ENCODE measurements around the gene ARL6IP4.
"Not testable (repeated sequence)": the region's sequence is repeated elsewhere in the genome, so short reads cannot be mapped to it uniquely, and the experiment has no call there.

ARL6IP4 gene

GRCh38 chr12:122980183-122981035 lies at the start of gene ARL6IP4:
TSS of gene ARL6IP4 (plus strand) at chr12:122980681. CDS start at chr12:122981140, 459 bp downstream.
- no peak for DNase-seq

DNA sequence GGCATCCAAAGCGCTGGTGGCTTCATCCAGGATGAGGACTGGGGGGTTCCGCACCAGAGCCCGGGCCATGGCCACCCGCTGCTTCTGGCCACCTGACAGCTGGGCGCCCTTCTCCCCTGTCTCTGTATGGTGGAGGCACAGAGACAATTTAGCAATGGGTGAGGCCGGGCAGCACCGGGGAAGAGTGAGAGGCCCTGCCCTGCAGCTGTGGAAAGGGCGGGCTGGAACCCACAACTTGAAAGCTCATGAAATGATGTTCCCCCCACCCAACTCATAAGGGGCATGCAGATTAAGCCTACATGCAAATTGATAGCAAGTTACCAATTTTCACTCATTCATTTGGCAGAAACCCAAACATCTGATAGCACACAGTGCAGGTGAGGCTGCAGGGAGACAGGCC lies 48.3 kb upstream of the ARL6IP4 start:
- DNase-seq: no peak

- no peak for DNase-seq
Observed at GRCh38 chr12:122934722-122935121, 45.8 kb upstream of the ARL6IP4 start.

GRCh38 chr12:122935318-122935717 lies 45.2 kb upstream of the ARL6IP4 start:
- no peak for DNase-seq

DNA sequence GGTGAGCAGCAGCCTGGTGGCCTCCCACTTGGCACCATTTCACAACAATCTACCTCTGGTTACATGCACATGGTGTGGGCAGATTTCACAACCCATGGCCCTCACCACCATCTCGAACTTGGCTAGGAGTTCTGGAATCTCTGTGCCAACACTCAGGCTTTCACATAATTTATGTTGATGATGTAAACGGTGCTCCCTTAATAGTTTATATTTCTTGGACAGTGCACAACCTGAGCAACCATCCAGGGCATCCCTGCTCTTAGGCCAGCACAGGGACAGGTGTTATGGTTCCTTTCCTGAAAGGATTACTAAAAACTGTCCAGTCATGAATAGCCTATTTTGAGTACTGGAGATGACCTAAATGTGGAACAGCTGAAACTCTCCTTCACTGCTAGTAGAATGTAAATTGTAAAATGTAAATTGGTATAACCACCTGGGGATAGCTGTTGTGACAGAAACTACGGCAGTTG lies 42.8 kb upstream of the ARL6IP4 start:
- DNase-seq: no peak

DNA sequence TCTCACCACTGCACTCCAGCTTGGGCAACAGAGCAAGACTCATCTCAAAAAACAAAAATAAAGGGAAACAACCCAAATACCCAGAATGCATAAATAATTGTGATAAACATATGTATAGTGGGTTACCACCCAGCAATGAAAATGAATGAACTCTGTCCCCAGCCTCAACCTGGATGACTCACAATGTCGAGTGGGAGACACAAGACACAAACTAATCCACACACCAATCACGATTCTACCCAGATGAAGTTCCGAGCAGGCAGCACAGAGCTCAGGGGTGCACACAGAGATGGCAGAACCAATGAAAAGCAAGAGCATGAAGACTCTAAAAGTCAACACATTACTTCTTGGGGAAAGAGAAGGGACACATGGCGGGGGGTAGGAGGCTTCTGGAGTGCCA lies 41.4 kb upstream of the ARL6IP4 start:
- no peak for DNase-seq

DNA sequence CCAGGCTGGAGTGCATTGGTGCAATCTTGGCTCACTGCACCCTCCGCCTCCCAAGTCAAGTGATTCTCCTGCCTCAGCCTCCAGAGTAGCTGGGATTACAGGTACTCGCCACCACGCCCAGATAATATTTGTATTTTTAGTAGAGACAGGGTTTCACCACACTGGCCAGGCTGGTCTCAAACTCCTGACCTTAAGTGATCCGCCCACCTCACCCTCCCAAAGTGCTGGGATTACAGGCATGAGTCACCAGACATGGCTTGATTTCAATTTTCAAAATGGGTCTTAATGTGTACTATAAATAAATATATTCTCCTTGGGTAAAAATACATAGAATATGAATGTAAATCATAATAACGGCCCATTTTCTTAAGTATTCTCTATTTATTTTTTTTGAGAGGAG lies 39.1 kb upstream of the ARL6IP4 start:
- not testable (repeated sequence) for DNase-seq

- DNase-seq: no peak
Observed at GRCh38 chr12:122942637-122943036, 37.8 kb upstream of the ARL6IP4 start.

DNA sequence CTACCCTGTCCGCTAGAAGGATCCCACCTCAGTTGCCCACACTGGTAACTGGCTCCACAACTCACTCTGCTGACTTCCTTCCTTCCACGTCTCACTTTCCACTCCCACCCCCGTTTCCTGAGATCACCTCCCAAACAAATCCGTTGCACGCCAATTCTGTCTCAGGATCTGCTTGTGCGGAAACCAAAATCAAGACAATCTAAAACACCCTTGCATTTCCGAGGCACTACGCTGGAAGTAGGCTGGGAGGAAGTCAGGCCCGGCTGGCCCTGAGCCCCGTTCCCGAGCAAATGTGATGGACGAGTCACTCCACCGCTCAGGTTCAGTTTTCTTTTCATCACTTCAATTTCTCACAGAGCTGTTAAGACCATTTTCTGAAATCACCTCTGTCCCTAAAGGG lies 37.3 kb upstream of the ARL6IP4 start:
- no peak for DNase-seq

DNA sequence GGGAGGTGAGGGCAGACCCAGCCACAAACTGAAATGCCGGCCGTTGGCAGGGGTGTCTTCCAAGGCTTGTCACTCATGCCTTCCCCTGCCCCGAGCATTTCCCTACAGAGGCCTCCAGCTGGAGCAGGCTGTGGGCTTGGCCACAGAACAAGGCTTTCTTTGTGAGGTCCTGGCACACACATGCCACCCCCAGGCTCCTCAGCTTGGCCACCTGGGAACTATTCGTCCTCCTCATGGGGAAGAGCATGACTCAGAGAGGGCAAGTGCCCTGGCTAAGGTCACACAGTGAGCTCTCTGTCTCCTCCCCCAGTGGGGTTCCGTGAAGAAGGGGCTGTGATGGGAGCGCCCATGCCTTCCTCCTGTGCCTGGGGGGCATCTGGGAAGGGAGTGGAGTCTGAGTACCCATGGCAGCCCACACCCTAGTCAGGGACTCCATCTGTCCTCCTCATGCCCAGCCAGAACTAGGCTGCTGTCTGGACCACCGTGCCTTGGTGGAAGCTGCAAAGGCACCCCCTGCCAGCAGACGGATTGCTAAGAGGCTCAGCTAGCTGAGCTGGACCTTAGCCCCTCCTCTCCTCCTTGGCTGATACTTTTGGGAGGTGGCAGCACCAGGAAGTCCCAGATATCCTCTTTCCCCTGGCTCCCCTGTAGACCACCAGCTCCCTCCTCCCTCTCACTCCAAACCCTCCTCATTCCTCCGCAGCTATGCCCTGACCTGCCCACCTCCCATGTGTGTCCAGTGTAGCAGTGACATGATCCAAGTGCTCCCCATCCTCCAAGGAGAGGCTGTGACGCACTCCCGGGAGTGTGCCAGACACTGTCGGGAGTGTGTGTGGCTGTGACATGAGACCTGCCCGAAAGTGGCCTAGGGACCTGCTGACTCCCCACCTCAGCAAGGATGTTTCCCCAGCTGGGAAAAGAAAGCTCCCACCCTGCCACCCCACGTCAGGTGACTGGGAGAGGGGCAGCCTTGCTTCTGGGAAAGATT lies 35.6 kb upstream of the ARL6IP4 start:
- DNase-seq: no peak

- no peak for DNase-seq
Observed at GRCh38 chr12:122946690-122947341, 33.7 kb upstream of the ARL6IP4 start.

GRCh38 chr12:122947352-122947792 lies 33.1 kb upstream of the ARL6IP4 start:
- no peak for DNase-seq

GRCh38 chr12:122948605-122949004 lies 31.9 kb upstream of the ARL6IP4 start:
- no peak for DNase-seq

DNA sequence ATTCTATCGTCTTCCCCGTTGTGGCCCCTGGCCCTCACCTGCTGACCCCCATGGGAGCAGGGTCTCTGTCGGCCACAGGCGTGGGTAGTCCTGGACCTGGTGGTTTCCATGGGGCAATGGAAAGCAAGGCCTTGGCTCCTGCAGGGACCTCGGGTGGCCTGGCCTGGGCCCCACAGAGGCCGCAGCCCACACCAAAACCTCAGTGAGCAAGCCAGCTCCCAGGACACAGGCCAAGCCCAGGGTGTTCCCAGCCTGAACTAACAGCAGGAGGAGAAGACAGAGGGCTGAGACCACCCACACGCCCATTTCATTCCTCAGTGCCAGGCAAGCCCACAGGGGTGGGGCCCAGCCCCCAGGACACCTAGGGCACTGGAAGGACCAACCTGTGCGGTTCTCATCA lies 31.1 kb upstream of the ARL6IP4 start:
- DNase-seq: no peak

DNA sequence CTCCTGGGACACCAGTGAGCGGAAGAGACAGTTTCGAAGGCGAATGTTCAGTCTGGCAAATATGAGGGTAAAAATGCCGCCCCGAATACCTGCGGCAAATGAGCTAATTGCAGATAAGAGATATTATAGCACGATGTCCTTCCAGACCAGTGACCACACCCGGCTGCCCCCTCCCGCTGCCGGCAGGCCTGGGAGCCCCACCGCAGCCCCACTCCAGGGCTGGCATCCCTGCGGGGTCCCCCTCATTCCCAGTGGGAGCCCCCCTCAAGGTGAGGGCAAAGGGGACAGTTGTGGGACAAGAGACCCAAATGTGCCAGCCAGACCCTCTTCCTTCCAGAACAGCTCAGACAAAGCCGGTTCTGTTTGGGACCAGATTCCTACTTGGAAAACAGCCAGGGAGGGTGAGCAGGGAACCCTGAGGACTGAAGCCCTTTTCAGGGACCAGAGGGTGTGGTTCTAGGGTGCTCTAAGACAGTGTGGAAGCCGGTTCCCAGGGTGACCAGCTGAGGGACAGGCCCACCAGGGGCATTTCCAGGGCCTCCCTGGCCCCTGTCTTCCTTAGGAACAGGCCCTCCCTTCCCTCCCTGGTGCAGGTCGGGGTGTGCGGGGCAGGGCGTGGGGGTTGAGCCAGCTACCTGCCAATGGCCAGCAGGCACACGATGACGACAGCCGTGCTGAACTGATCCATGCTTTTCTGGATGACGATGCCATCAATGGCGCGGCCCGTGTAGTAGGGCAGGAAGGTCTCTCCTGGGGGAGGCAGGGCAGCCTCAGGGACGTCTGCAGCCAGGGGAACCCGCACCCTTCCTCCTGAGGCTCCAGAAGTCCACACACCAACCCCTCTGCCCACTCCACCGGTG lies 30.4 kb upstream of the ARL6IP4 start:
- DNase-seq: no peak

GRCh38 chr12:122951406-122951805 lies 29.1 kb upstream of the ARL6IP4 start:
- DNase-seq: no peak

- no peak for DNase-seq
Observed at GRCh38 chr12:122951979-122952892, 28.2 kb upstream of the ARL6IP4 start.

- no peak for DNase-seq
Observed at GRCh38 chr12:122955156-122955555, 25.3 kb upstream of the ARL6IP4 start.

GRCh38 chr12:122956035-122956434 lies 24.4 kb upstream of the ARL6IP4 start:
- DNase-seq: no peak

- no peak for DNase-seq
Observed at GRCh38 chr12:122958198-122958888, 22.1 kb upstream of the ARL6IP4 start.
